Measurements from ENCODE around the gene HOXA9.

DNA sequence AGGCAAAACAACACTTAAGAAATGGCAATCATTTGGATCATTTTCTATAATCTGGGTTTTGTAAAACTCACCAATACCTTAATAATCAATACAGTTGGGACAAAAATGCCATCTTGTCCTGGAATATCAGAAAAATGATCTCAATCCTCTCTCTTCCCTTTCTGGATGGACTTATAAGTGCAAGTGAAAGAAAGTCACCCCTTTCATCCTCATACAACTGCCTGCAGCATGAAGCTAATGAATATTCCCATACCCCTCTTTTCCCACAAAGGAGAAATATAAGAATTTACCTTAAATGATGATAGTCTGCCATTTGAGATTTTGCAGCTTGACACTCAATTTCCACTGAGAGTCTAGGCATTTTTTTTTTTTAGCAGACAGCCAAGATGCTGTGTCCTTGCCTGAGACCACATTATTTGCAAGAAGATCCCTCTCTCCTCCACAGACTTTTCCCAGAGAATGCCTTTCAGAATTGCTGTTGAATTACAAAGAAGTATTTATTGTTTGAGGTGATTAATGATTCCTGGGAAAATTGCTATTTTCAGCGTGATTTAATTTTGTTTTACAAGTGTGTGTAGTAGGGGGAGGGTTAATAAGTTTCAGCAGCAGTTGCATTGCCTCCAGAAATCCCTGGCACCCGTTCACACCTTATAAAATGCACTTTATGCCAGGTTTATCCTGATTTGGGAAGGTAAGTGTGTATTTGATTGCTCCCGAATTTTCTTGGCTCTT lies 38.6 kb downstream of the HOXA9 start:
- TF ChIP-seq, protein P1, sequence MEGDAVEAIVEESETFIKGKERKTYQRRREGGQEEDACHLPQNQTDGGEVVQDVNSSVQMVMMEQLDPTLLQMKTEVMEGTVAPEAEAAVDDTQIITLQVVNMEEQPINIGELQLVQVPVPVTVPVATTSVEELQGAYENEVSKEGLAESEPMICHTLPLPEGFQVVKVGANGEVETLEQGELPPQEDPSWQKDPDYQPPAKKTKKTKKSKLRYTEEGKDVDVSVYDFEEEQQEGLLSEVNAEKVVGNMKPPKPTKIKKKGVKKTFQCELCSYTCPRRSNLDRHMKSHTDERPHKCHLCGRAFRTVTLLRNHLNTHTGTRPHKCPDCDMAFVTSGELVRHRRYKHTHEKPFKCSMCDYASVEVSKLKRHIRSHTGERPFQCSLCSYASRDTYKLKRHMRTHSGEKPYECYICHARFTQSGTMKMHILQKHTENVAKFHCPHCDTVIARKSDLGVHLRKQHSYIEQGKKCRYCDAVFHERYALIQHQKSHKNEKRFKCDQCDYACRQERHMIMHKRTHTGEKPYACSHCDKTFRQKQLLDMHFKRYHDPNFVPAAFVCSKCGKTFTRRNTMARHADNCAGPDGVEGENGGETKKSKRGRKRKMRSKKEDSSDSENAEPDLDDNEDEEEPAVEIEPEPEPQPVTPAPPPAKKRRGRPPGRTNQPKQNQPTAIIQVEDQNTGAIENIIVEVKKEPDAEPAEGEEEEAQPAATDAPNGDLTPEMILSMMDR (IDR thresholded peaks at IDR 0.05): no peak
- TF ChIP-seq POLR2AphosphoS5 (IDR thresholded peaks at IDR 0.05): no peak
- TF ChIP-seq POLR2A (IDR thresholded peaks at IDR 0.05): no peak
- TF ChIP-seq EP300 (IDR thresholded peaks at IDR 0.05): no peak

Data from stomach (tissue), 4 donors.